ENCODE measurements around the gene HDAC4. TPM values are rescaled to one million over a fixed set of nuclear protein-coding genes. Genes with fewer than 3 reads are reported as not detected.
"Not testable (repeated sequence)": the region's sequence is repeated elsewhere in the genome, so short reads cannot be mapped to it uniquely, and the experiment has no call there.

Gene HDAC4
- total RNA-seq, 1 donor from 2014 or later = 18.3 TPM

DNA sequence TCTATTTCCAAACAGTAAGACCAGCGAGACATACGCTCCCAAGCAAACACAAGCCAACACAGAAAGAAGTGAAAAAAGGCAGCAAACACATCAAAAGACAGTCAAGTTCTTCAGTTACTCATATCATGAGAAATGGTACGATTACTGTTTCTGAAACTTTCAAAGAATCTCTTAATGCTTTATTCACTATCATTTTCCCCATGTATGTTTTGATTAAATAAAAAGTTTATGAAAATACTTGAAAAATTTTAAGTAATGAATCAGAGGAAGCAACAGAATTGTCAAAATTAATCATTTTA lies 114.9 kb downstream of the HDAC4 start:
- DNase-seq (ENCODE audit: low spot score) (no peak), ATAC-seq (no peak)

DNA sequence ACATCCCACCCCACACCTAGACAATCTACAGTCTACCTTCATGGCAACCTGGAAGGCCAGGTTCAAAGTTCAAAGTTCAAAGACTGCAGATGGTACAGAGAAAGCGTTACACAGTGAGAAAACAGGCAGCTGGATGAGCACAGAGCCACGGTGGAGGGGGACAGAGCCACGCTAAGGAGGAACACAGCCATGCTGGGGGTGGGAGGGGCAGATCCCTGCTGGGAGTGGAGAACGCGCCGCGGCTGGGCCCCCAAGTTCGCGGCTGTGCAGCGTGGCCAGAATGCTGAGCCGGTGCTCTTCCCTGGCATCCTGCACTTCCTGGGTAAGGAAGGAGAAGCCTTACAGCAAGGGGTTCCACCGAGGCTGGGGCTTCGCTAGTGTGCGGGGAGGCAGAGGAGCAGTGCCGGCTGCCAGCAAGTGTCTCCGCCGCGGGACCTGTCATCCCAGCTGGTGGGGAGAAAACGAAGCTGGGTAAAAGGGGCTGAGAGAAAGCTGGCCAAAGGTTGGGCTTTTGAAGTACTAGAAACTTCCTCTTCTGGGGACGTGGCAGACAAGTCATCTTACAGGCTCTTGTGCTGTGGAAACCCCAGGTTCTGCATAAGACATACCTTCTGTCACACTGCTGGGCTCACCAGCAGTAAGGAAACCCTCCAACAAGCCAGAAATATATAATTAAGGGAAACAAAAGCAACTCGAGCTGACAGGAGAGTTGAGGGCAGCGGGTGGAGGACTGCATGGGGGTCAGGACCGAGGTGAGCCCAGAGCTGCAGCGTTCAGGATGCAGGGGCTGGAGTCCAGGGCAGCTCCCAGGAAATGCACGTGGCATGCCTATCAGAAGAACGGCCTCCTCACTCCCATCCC lies 115.5 kb downstream of the HDAC4 start:
- peak; percentile 58 for ATAC-seq
- no peak for DNase-seq (ENCODE audit: low spot score)

DNA sequence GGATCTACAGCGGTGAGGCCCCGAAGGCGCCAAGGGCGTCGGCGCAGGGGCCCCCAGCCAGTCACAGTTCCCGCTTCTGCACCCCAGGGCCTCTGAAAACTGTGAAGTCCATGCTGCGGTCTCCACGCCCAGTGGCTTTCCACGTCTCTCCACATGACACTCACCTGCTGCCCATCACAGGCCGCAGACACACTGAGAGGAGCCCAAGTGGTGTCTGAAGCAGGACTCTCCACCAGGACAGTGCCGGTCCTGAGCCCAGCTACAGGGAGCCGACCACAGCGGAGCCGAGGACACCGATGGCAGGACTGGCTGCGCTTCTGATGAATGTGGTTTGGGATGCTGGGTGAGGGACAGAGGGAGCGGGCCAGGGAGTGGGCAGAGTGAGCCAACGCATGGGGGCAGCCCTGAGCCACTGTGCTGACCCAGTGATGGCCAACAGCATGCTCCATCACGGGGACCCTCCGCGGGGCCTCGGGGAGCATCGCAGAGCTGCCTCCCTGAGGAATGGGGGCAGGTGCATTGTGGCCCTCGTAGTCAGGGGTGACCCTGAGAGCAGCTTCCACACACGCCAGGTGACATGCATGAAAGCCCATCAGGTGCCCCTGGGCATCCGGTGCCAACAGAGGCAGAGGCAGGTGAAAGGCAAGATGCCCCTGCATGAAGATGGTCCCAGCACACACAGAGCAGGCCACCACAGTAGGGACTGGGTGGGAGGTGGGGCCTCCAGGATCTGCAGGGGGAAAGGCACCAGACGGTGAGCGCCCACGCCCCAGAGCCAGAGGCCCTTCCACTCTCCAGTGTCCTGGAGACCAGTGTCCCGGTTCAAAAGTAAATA lies 116.6 kb downstream of the HDAC4 start:
- ATAC-seq = peak; percentile 23
- no peak for DNase-seq (ENCODE audit: low spot score)

DNA sequence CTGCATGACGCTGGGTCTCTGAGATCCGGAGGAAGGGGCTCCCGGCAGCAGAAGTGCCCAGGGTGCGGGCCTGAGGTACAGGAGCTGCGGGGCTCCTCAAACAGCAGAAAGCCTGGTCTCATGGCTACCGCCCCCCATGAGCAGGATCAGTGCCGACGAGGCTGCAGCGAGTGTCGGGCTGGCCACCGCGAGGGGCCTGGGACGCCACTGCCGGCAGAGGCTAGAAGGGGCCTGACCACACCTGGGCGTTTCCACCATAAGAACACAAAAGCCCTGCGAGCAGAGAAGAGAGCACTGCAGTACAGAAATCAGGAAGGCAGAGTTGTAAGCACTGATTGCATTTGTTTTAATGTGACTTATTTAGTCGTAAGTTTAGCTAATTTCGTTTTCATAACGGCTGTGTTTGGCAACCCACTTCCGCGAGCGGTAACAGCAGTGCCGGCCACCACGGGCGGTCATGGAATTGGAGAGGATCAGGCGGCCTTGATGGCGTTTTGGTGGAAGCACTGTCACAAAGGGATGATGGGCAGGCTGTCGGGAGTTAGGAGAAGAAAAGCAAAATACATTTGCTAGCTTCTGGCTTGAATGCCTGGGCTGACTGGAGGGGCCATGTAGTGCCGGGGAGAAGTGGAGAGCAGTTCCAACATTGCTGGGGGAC lies 117.4 kb downstream of the HDAC4 start:
- DNase-seq (ENCODE audit: low spot score) (no peak), ATAC-seq (no peak)

DNA sequence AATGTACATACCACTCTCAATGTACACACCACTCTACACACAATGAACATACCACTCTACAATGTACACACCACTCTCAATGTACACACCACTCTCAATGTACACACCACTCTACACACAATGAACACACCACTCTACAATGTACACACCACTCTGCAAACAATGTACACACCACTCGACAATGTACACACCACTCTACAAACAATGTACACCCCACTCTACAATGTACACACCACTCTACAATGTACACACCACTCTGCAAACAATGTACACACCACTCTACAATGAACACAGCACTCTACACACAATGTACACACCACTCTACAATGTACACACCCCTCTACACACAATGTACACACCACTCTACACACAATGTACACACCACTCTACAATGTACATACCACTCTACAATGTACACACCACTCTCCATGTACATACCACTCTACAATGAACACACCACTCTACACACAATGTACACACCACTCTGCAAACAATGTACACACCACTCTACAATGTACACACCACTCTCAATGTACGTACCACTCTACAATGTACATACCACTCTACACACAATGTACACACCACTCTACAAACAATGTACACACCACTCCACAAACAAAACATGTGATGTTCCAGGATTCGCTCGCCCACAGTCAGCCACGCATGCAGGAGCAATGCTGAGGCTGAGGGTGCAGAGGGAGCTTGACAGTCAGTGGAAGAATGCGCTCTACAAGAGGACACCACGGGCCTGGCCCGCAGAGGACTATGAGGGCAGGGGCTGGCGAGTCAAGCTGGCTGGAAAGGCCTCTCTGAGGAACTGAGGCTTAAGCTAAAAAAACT lies 118.2 kb downstream of the HDAC4 start:
- ATAC-seq = no peak
- no peak for DNase-seq (ENCODE audit: low spot score)

DNA sequence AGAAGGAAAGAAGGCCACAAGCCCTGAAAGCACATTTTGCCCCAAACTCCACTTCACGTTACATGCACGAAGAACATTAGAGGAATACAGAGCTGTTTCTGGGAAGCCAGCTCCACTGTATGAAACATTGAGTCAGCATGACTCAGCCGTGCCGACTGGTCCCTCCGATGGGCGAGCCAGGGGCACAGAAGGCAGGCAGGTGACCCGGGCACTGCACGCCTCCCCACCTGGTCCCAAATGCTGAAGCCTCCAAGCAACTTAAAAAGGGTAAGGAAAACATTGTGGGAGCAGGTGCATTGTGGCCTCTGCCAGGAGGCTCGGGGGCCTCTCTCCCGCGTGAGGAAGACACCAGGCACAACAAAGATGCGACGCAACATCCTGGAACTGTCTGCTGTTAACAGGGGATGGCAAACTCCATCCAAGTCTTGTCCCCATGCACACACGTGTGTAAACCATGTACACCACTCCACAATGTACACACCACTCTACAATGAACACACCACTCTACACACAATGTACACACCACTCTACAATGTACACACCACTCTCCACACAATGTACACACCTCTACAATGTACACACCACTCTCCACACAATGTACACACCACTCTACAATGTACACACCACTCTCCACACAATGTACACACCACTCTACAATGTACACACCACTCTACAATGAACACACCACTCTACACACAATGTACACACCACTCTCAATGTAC lies 120.4 kb downstream of the HDAC4 start:
- DNase-seq (ENCODE audit: low spot score) = peak; percentile 42
- not testable (repeated sequence) for ATAC-seq

DNA sequence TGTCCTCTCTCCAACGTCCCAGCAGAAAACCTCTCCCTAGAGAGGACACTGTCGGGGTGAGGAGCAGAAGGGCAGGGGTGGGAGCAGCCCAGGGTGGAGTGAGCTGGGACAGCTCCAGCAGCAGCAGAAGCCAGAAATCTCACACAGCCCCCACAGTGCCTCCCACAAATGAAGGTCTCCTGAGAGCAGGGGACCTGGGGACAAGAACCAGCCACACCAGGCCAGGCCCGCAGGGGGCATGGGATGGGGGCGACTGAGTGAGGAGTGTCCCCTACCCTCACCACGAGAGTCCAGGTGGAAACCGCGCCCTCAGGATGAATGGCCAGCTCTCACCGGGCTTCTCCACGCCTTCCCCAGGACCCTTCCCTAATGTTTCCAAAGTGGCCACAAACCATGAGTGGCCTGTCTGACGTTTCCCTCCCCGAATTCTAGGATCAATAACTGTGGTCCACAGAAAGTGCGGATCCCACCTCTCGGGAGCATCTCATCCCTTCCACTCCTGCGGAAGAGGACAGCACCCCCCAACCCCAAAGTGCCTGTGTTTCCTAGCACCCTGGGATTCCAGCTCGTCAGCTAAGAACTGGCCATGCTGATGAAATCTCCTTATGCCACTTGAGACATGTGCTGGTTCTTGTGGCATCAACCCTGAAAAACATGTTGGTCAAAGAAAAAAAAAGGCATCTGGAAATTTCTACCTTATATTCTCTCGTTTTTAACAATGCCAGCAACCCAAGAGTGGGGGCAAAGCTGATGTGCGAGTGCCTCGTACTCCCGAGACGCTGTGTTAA lies 121.1 kb downstream of the HDAC4 start:
- ATAC-seq (no peak), DNase-seq (ENCODE audit: low spot score) (peak; percentile 41)

DNA sequence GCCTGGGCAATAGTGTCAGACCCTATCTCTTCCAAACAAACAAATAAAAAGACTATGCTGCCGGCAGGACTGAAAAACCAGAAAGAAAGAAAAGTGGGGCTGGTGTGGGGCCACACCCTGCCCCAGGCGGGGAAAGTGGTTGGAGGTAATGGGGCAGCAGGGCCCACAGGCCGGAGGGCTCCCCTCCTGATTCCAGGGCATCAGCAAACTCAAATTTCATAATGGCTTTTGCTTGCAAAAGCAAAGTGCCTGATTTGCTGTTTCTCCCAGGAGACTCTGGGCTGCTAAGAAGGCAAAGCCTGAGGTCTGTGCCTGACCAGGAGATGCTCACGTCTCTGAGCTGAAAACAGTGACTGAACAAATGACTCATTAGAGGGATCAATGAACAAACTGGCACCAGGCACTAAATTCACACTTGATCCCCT lies 121.9 kb downstream of the HDAC4 start:
- ATAC-seq (no peak), DNase-seq (ENCODE audit: low spot score) (no peak)

DNA sequence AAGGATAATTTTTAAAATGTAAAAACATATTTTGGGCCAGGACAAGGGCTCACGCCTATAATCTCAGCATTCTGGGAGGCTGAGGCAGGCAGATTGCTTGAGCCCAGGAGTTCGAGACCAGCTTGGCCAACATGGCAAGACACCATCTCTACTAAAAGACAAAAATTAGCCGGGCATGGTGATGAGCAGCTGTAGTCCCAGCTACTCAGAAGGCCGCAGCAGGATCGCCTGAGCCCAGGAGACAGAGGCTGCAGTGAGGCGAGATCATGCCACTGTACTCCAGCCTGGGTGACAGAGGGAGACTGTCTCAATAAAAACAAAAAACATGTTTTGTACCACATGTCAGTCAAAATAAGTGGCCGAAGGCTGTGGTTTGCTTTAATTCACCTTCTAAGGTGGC lies 122.5 kb downstream of the HDAC4 start:
- no peak for DNase-seq (ENCODE audit: low spot score)
- no peak for ATAC-seq

DNA sequence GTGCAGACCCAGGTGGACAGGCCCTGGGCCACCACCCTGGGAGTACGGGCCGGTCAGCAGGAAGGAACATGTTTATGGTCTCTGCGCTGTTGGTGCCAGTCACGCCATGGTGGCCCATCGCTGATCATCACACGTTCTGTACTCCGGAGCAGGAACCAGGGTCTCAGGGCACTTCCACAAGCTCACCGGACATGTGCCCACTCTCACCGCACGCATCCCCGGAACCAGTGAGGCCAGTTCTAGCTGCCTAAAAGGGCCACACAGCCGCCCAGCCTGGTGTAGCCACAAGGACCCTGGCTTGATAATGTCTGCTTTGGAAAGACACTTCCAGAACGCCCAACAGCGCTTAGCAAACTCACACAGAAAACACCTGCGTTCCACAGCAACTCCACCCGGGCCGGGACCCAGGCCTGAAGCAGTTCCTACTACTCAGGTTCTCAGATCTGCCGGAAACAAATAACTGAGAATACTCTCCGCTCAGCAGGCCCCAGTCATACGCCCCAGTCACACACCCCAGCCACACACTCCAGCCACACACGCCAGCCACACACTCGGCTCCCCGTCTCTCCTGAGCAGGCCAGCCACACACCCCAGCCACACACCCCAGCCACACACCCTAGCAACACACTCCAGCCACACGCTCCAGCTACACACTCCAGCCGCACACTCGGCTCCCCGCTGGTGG lies 123.3 kb downstream of the HDAC4 start:
- ATAC-seq (no peak), DNase-seq (ENCODE audit: low spot score) (peak; percentile 44)

DNA sequence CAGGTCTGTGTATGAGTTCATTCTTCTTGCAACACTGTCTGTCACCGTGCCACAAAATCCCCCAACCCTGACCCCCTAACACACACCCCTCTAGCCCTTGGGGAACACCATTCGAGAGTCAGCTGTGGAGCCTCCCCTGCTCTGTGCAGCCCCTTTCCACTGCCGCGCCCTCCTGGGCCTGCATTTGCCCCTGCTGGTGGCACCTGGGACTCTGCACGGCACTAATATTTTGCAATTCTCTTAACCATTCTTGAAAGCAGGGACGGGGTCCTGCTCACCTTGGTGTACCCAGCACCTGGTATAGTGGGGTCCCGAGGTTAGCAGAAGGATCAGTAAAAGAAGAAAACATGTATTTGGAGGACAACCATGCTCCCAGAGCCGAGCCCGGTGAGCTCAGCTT lies 124.0 kb downstream of the HDAC4 start:
- ATAC-seq (no peak), DNase-seq (ENCODE audit: low spot score) (no peak)

DNA sequence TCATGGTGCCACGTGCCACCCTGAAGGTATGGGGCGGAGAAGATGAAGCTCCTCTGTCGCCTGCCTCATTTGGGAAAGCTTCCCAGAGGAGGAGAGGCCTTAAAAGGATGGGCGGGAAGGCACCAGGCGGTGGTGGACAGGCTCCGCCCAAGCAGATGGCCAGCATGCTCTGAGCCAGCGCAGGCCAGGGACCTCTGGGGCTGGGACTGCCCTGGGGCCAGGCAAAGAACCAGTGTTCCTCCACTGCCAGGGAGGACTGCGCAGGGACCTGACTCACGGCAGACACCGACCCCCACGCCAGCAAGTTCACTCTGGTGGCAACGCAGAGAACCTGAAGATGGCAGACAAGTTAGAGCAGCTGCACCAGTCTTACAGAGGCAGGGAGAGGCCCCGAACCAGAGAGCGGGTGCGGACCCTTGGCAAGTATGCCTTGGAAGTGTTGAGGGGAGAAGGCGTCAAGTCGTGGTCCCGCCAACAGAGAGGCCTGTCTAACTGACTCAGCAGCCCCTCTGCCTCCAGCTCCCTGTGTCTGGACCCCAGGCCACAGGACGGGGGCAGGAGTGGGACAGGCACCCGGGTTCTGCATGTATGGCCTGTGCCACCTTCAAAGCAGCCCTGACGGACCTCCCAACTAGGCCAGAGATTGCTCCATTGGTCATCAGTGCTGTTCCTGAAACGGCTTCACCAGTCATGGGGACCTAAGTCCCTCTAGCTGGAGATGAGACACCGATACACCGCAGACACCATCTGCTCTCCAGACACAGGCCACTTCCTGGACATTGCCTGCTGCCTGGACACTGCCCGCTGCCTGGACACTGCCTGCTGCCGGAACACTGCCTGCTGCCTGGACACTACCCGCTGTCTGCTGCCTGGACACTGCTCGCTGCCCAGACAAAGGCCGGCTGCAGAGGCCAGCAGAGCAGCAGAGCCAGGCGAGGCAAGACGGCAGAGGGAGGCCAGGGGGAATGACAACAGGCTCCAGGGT lies 124.7 kb downstream of the HDAC4 start:
- ATAC-seq = peak; percentile 41
- DNase-seq (ENCODE audit: low spot score) = peak; percentile 48

DNA sequence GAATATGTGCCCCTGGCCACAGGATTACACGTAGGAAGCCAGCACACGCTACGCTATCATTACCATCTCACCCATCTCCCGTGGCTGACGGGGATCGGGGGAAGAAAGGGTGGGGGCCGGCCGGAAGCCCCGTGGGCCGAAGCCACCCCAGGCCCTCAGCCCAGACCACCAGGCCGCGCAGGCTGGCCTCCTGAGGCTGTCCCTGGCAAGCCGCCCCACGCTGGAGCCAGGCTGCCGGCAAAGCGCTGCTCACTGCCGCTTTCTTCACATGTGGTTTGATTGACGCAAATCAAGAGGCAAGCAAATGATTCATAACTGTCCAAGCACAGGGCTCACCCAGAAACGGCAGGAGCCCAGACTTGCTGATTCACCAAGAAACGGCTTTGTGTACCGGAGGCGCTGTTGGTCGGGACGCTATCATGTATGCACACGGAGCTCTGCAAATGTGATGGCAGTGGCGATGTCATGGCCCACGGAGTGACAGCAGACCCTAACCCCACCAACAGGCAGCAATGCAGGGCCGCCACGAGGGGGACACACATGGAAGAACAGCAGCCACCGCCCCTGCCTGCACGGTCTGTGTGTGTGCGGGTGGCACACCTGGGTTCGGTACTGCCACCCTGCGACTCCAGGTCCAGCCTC lies 125.7 kb downstream of the HDAC4 start:
- ATAC-seq (peak; percentile 13), DNase-seq (ENCODE audit: low spot score) (peak; percentile 53)

DNA sequence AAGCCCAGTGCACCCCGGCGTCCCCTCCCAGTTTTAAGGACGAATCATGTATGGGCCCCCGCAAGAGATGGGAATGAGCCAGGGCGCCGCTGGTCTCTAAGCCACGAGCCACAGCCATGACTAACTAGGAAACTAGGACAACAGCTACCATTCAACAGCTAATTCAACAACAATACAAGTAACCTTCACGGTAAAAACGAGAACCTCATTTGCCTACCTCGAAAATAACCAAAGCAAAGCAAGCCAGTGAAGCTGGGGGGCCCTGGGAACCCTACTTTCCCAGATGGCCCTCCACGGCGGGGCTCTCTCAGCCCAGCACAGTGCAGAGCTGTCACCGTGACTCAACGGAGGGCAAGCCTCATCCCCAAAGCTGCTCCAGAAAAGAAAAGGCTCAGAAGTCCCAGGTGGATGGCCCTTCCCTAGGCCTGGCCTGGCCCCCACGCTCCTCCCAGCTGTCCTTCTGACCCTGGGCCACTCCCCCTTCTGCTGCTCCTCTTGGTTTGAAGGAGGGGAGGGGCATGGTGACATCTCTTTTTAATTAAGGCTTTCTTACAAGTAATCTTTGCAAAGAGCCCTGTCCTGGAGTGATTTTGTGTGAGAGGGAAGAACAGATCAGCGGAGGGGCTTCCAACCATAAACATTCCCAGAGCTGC lies 126.3 kb downstream of the HDAC4 start:
- ATAC-seq (peak; percentile 23), DNase-seq (ENCODE audit: low spot score) (peak; percentile 41)

DNA sequence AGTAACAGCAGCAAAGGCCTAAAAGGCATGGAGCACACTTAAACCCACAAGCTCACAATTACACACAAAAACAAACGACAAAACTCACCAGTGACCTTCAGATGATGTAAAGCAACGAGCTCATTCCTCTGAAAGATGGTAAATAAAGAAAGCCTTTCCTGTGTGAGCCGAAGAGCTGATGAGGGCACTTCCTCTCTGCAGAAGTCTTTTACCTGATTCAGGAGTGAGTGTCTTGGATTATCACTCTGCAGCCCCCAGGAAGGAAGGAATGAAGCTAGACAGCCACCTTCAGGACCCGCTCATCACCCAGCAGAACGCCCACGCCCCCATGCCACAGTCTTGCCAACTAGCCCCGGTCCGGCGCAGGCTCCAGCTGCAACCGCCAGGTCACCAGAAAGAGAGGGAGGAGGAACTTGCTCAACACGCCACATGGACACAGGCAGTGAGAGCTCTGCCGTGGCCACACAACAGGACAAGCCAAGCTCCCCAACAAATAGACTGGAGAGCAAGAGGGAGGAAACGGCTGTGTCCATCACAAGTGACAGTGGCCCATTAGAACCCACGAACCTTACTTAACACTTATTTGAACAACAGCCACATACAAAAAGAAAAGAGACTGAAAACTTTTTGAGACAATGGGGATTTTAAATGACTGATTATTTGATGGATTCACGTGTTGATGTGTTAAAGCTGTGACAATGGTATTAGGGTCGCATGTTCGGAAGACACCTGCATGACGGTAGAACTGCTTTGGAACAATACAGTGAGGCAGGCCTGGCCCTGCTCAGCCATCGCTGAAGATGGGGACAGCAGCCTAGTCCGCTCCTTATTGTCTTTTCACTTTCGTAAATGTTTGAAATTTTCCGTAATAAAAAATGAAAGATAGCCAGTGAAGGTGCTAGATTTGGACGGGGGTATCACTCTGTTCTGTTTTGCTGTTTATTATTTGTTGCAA lies 127.3 kb downstream of the HDAC4 start:
- DNase-seq (ENCODE audit: low spot score) (peak; percentile 44), ATAC-seq (no peak)

Measured in left lobe of liver (tissue), 2 donors.